ENCODE results near the gene TLR6.

Gene TLR6

GRCh38 chr4:38818441-38818976 lies 38.1 kb downstream of the TLR6 start:
- peak overlapping the region in 1 of 2 experiments; percentile 75 for H3K14ac ChIP-seq (ENCODE audit: low read length in 2 of 2)
- H2BK5ac ChIP-seq (ENCODE audit: low read depth, low read length, poor library complexity, severe bottlenecking), result no peak overlapping the region
- H3K4me1 ChIP-seq (ENCODE audit: control insufficient read depth, insufficient read depth, low read depth, low read length), result peaks cover 2% of the 10 kb centered on the region
- no peak overlapping the region for H3K4me3 ChIP-seq (ENCODE audit: insufficient read depth in 1 of 2, low read depth in 1 of 2, low read length in 2 of 2)
- no peak overlapping the region for H2BK120ac ChIP-seq (ENCODE audit: low read depth, low read length)
- H3K9ac ChIP-seq (ENCODE audit: low read length), result no peak overlapping the region
- H4K91ac ChIP-seq (ENCODE audit: low read length), result no peak overlapping the region
- H3K9me3 ChIP-seq (ENCODE audit: control insufficient read depth, low read length), result no peaks in the 10 kb centered on the region
- H3K18ac ChIP-seq (ENCODE audit: low read depth in 1 of 2, low read length in 2 of 2), result no peak overlapping the region
- H3K27ac ChIP-seq (ENCODE audit: low read length, poor library complexity, severe bottlenecking), result no peak overlapping the region
- no peak overlapping the region for H4K8ac ChIP-seq (ENCODE audit: low read length)
- no peak overlapping the region for H2BK12ac ChIP-seq (ENCODE audit: low read length in 2 of 2)
- no peak overlapping the region for H3K4ac ChIP-seq (ENCODE audit: low read depth in 1 of 2, low read length in 2 of 2)
- no peaks in the 10 kb centered on the region for H3K36me3 ChIP-seq (ENCODE audit: control insufficient read depth in 1 of 2, insufficient read depth in 2 of 2, low read depth in 1 of 2, low read length in 2 of 2)
- no peak overlapping the region for H3K4me2 ChIP-seq (ENCODE audit: low read length, poor library complexity, severe bottlenecking)
- no peak for DNase-seq
- 90% methylated on average over 5 of the region's 5 CpGs for WGBS
- H2AK5ac ChIP-seq (ENCODE audit: low read length, severe bottlenecking), result peak overlapping the region; percentile 26
- H3K27me3 ChIP-seq (ENCODE audit: control insufficient read depth in 1 of 2, insufficient read depth in 1 of 2, low read length in 2 of 2), result no peaks in the 10 kb centered on the region
- no peak overlapping the region for H3K23ac ChIP-seq (ENCODE audit: low read length in 2 of 2)
- H2BK15ac ChIP-seq (ENCODE audit: low read depth, poor library complexity, severe bottlenecking), result no peak overlapping the region
- H3K79me1 ChIP-seq (replicated peaks; ENCODE audit: low read length, poor library complexity, severe bottlenecking), result peaks cover 1% of the 10 kb centered on the region
- H2AFZ ChIP-seq (ENCODE audit: low read depth, low read length), result no peak overlapping the region

GRCh38 chr4:38815885-38816782 lies 40.5 kb downstream of the TLR6 start:
- no peaks in the 10 kb centered on the region for H3K27me3 ChIP-seq (ENCODE audit: control insufficient read depth in 1 of 2, insufficient read depth in 1 of 2, low read length in 2 of 2)
- no peaks in the 10 kb centered on the region for H3K36me3 ChIP-seq (ENCODE audit: control insufficient read depth in 1 of 2, insufficient read depth in 2 of 2, low read depth in 1 of 2, low read length in 2 of 2)
- WGBS, result 58% methylated on average over 3 of the region's 3 CpGs
- no peak overlapping the region for H3K18ac ChIP-seq (ENCODE audit: low read depth in 1 of 2, low read length in 2 of 2)
- H3K4me3 ChIP-seq (ENCODE audit: insufficient read depth in 1 of 2, low read depth in 1 of 2, low read length in 2 of 2), result no peak overlapping the region
- H3K23ac ChIP-seq (ENCODE audit: low read length in 2 of 2), result no peak overlapping the region
- H2BK120ac ChIP-seq (ENCODE audit: low read depth, low read length), result no peak overlapping the region
- DNase-seq, result peak; percentile 52
- H2BK5ac ChIP-seq (ENCODE audit: low read depth, low read length, poor library complexity, severe bottlenecking), result no peak overlapping the region
- no peak overlapping the region for H2BK12ac ChIP-seq (ENCODE audit: low read length in 2 of 2)
- H3K9me3 ChIP-seq (ENCODE audit: control insufficient read depth, low read length), result no peaks in the 10 kb centered on the region
- H4K8ac ChIP-seq (ENCODE audit: low read length), result no peak overlapping the region
- no peak overlapping the region for H4K91ac ChIP-seq (ENCODE audit: low read length)
- H2BK15ac ChIP-seq (ENCODE audit: low read depth, poor library complexity, severe bottlenecking), result no peak overlapping the region
- H3K27ac ChIP-seq (ENCODE audit: low read length, poor library complexity, severe bottlenecking), result no peak overlapping the region
- no peak overlapping the region for H3K9ac ChIP-seq (ENCODE audit: low read length)
- H3K79me1 ChIP-seq (replicated peaks; ENCODE audit: low read length, poor library complexity, severe bottlenecking), result no peaks in the 10 kb centered on the region
- H3K4ac ChIP-seq (ENCODE audit: low read depth in 1 of 2, low read length in 2 of 2), result no peak overlapping the region
- no peak overlapping the region for H2AK5ac ChIP-seq (ENCODE audit: low read length, severe bottlenecking)
- no peak overlapping the region for H3K14ac ChIP-seq (ENCODE audit: low read length in 2 of 2)
- H3K4me2 ChIP-seq (ENCODE audit: low read length, poor library complexity, severe bottlenecking), result no peak overlapping the region
- peaks cover 2% of the 10 kb centered on the region for H3K4me1 ChIP-seq (ENCODE audit: control insufficient read depth, insufficient read depth, low read depth, low read length)
- no peak overlapping the region for H2AFZ ChIP-seq (ENCODE audit: low read depth, low read length)

GRCh38 chr4:38814386-38814785 lies 42.2 kb downstream of the TLR6 start:
- 90% methylated on average over 2 of the region's 3 CpGs for WGBS
- no peak for DNase-seq
- Histone ChIP-seq H3K9ac (ENCODE audit: low read length) (no peak overlapping the region), H2BK120ac (ENCODE audit: low read depth, low read length) (no peak overlapping the region), H4K8ac (ENCODE audit: low read length) (no peak overlapping the region), H3K36me3 (ENCODE audit: control insufficient read depth in 1 of 2, insufficient read depth in 2 of 2, low read depth in 1 of 2, low read length in 2 of 2) (no peaks in the 10 kb centered on the region), H4K91ac (ENCODE audit: low read length) (no peak overlapping the region), H3K4me1 (ENCODE audit: control insufficient read depth, insufficient read depth, low read depth, low read length) (peaks cover 2% of the 10 kb centered on the region), H2BK15ac (ENCODE audit: low read depth, poor library complexity, severe bottlenecking) (no peak overlapping the region), H3K79me1 (replicated peaks; ENCODE audit: low read length, poor library complexity, severe bottlenecking) (no peaks in the 10 kb centered on the region), H3K4me2 (ENCODE audit: low read length, poor library complexity, severe bottlenecking) (no peak overlapping the region), H3K27ac (ENCODE audit: low read length, poor library complexity, severe bottlenecking) (no peak overlapping the region), H2BK5ac (ENCODE audit: low read depth, low read length, poor library complexity, severe bottlenecking) (no peak overlapping the region), H3K23ac (ENCODE audit: low read length in 2 of 2) (no peak overlapping the region), H3K4ac (ENCODE audit: low read depth in 1 of 2, low read length in 2 of 2) (no peak overlapping the region), H3K9me3 (ENCODE audit: control insufficient read depth, low read length) (no peaks in the 10 kb centered on the region), H3K14ac (ENCODE audit: low read length in 2 of 2) (no peak overlapping the region), H3K4me3 (ENCODE audit: insufficient read depth in 1 of 2, low read depth in 1 of 2, low read length in 2 of 2) (no peak overlapping the region), H3K27me3 (ENCODE audit: control insufficient read depth in 1 of 2, insufficient read depth in 1 of 2, low read length in 2 of 2) (no peaks in the 10 kb centered on the region), H3K18ac (ENCODE audit: low read depth in 1 of 2, low read length in 2 of 2) (no peak overlapping the region), H2AK5ac (ENCODE audit: low read length, severe bottlenecking) (no peak overlapping the region), H2AFZ (ENCODE audit: low read depth, low read length) (no peak overlapping the region), H2BK12ac (ENCODE audit: low read length in 2 of 2) (no peak overlapping the region)

GRCh38 chr4:38811297-38811696 lies 45.3 kb downstream of the TLR6 start:
- Histone ChIP-seq H3K4ac (ENCODE audit: low read depth in 1 of 2, low read length in 2 of 2) (no peak overlapping the region), H2AK5ac (ENCODE audit: low read length, severe bottlenecking) (no peak overlapping the region), H3K79me1 (replicated peaks; ENCODE audit: low read length, poor library complexity, severe bottlenecking) (no peaks in the 10 kb centered on the region), H2BK12ac (ENCODE audit: low read length in 2 of 2) (no peak overlapping the region), H3K27me3 (ENCODE audit: control insufficient read depth in 1 of 2, insufficient read depth in 1 of 2, low read length in 2 of 2) (no peaks in the 10 kb centered on the region), H3K36me3 (ENCODE audit: control insufficient read depth in 1 of 2, insufficient read depth in 2 of 2, low read depth in 1 of 2, low read length in 2 of 2) (no peaks in the 10 kb centered on the region), H4K91ac (ENCODE audit: low read length) (no peak overlapping the region), H3K14ac (ENCODE audit: low read length in 2 of 2) (no peak overlapping the region), H3K18ac (ENCODE audit: low read depth in 1 of 2, low read length in 2 of 2) (no peak overlapping the region), H2BK5ac (ENCODE audit: low read depth, low read length, poor library complexity, severe bottlenecking) (no peak overlapping the region), H2BK15ac (ENCODE audit: low read depth, poor library complexity, severe bottlenecking) (no peak overlapping the region), H3K23ac (ENCODE audit: low read length in 2 of 2) (no peak overlapping the region), H4K8ac (ENCODE audit: low read length) (no peak overlapping the region), H2AFZ (ENCODE audit: low read depth, low read length) (no peak overlapping the region), H3K9ac (ENCODE audit: low read length) (no peak overlapping the region), H3K4me1 (ENCODE audit: control insufficient read depth, insufficient read depth, low read depth, low read length) (no peaks in the 10 kb centered on the region), H3K4me3 (ENCODE audit: insufficient read depth in 1 of 2, low read depth in 1 of 2, low read length in 2 of 2) (no peak overlapping the region), H3K27ac (ENCODE audit: low read length, poor library complexity, severe bottlenecking) (no peak overlapping the region), H3K9me3 (ENCODE audit: control insufficient read depth, low read length) (no peaks in the 10 kb centered on the region), H3K4me2 (ENCODE audit: low read length, poor library complexity, severe bottlenecking) (no peak overlapping the region), H2BK120ac (ENCODE audit: low read depth, low read length) (no peak overlapping the region)
- 89% methylated on average over 5 of the region's 6 CpGs for WGBS
- no peak for DNase-seq

All from mesenchymal stem cell (in vitro differentiated cells and primary cell).